ENCODE data around the gene IL32.

IL32 gene

GRCh38 chr16:3035972-3036725 is 29.3 kb upstream of the IL32 start:
- H3K18ac ChIP-seq (ENCODE audit: low read depth in 1 of 2, low read length in 2 of 2): no peak overlapping the region
- 6% methylated on average over 31 of the region's 40 CpGs for WGBS

GRCh38 chr16:3036726-3037315 is 28.6 kb upstream of the IL32 start, which contains the start of gene BICDL2:
BICDL2 (minus strand) TSS chr16:3036944; CDS start chr16:3035496, 1,448 bp downstream.
- Histone ChIP-seq H3K4me1 (ENCODE audit: control insufficient read depth, insufficient read depth, low read depth, low read length) (peaks cover 4% of the 10 kb centered on the region), H3K18ac (ENCODE audit: low read depth in 1 of 2, low read length in 2 of 2) (no peak within 1 kb of the TSS), H3K27me3 (ENCODE audit: control insufficient read depth in 1 of 2, insufficient read depth in 1 of 2, low read length in 2 of 2) (peaks cover 74 to 80% of the 10 kb centered on the region in 2 experiments), H3K4me2 (ENCODE audit: low read length, poor library complexity, severe bottlenecking) (no peak within 1 kb of the TSS), H3K79me1 (replicated peaks; ENCODE audit: low read length, poor library complexity, severe bottlenecking) (no peaks in the 10 kb centered on the region), H2BK5ac (ENCODE audit: low read depth, low read length, poor library complexity, severe bottlenecking) (no peak within 1 kb of the TSS), H3K4ac (ENCODE audit: low read depth in 1 of 2, low read length in 2 of 2) (no peak within 1 kb of the TSS), H3K14ac (ENCODE audit: low read length in 2 of 2) (no peak within 1 kb of the TSS), H3K27ac (ENCODE audit: low read length, poor library complexity, severe bottlenecking) (no peak within 1 kb of the TSS), H4K91ac (ENCODE audit: low read length) (no peak within 1 kb of the TSS), H4K8ac (ENCODE audit: low read length) (no peak within 1 kb of the TSS), H2AK5ac (ENCODE audit: low read length, severe bottlenecking) (no peak within 1 kb of the TSS), H3K23ac (ENCODE audit: low read length in 2 of 2) (no peak within 1 kb of the TSS), H2BK120ac (ENCODE audit: low read depth, low read length) (no peak within 1 kb of the TSS), H3K9me3 (ENCODE audit: control insufficient read depth, low read length) (no peaks in the 10 kb centered on the region), H3K4me3 (ENCODE audit: insufficient read depth in 1 of 2, low read depth in 1 of 2, low read length in 2 of 2) (no peak within 1 kb of the TSS), H3K36me3 (ENCODE audit: control insufficient read depth in 1 of 2, insufficient read depth in 2 of 2, low read depth in 1 of 2, low read length in 2 of 2) (no peaks in the 10 kb centered on the region), H3K9ac (ENCODE audit: low read length) (no peak within 1 kb of the TSS), H2BK12ac (ENCODE audit: low read length in 2 of 2) (no peak within 1 kb of the TSS), H2BK15ac (ENCODE audit: low read depth, poor library complexity, severe bottlenecking) (no peak within 1 kb of the TSS), H2AFZ (ENCODE audit: low read depth, low read length) (no peak within 1 kb of the TSS)
- DNase-seq: no peak
- WGBS: 12% methylated on average over 44 of the region's 44 CpGs

More at GRCh38 chr16:3035972-3036725, 29.3 kb upstream of the IL32 start:
- Histone ChIP-seq H3K4me2 (ENCODE audit: low read length, poor library complexity, severe bottlenecking) (no peak overlapping the region), H2AFZ (ENCODE audit: low read depth, low read length) (no peak overlapping the region), H2BK120ac (ENCODE audit: low read depth, low read length) (no peak overlapping the region), H3K9me3 (ENCODE audit: control insufficient read depth, low read length) (no peaks in the 10 kb centered on the region), H3K27me3 (ENCODE audit: control insufficient read depth in 1 of 2, insufficient read depth in 1 of 2, low read length in 2 of 2) (peaks cover 71 to 81% of the 10 kb centered on the region in 2 experiments), H3K79me1 (replicated peaks; ENCODE audit: low read length, poor library complexity, severe bottlenecking) (no peaks in the 10 kb centered on the region), H3K27ac (ENCODE audit: low read length, poor library complexity, severe bottlenecking) (no peak overlapping the region), H4K91ac (ENCODE audit: low read length) (no peak overlapping the region), H3K14ac (ENCODE audit: low read length in 2 of 2) (no peak overlapping the region), H3K4me3 (ENCODE audit: insufficient read depth in 1 of 2, low read depth in 1 of 2, low read length in 2 of 2) (no peak overlapping the region), H3K4ac (ENCODE audit: low read depth in 1 of 2, low read length in 2 of 2) (no peak overlapping the region), H2AK5ac (ENCODE audit: low read length, severe bottlenecking) (no peak overlapping the region), H3K23ac (ENCODE audit: low read length in 2 of 2) (no peak overlapping the region), H2BK15ac (ENCODE audit: low read depth, poor library complexity, severe bottlenecking) (no peak overlapping the region), H3K36me3 (ENCODE audit: control insufficient read depth in 1 of 2, insufficient read depth in 2 of 2, low read depth in 1 of 2, low read length in 2 of 2) (no peaks in the 10 kb centered on the region), H4K8ac (ENCODE audit: low read length) (no peak overlapping the region), H2BK12ac (ENCODE audit: low read length in 2 of 2) (no peak overlapping the region), H2BK5ac (ENCODE audit: low read depth, low read length, poor library complexity, severe bottlenecking) (no peak overlapping the region), H3K4me1 (ENCODE audit: control insufficient read depth, insufficient read depth, low read depth, low read length) (peaks cover 4% of the 10 kb centered on the region), H3K9ac (ENCODE audit: low read length) (no peak overlapping the region)
- DNase-seq: no peak

GRCh38 chr16:3038256-3038655 is 27.2 kb upstream of the IL32 start:
- Histone ChIP-seq H4K8ac (ENCODE audit: low read length) (no peak overlapping the region), H3K23ac (ENCODE audit: low read length in 2 of 2) (no peak overlapping the region), H4K91ac (ENCODE audit: low read length) (no peak overlapping the region), H2BK120ac (ENCODE audit: low read depth, low read length) (no peak overlapping the region), H3K4me1 (ENCODE audit: control insufficient read depth, insufficient read depth, low read depth, low read length) (peaks cover 4% of the 10 kb centered on the region), H3K18ac (ENCODE audit: low read depth in 1 of 2, low read length in 2 of 2) (no peak overlapping the region), H3K4ac (ENCODE audit: low read depth in 1 of 2, low read length in 2 of 2) (no peak overlapping the region), H3K4me2 (ENCODE audit: low read length, poor library complexity, severe bottlenecking) (no peak overlapping the region), H2AK5ac (ENCODE audit: low read length, severe bottlenecking) (no peak overlapping the region), H3K14ac (ENCODE audit: low read length in 2 of 2) (no peak overlapping the region), H3K79me1 (replicated peaks; ENCODE audit: low read length, poor library complexity, severe bottlenecking) (no peaks in the 10 kb centered on the region), H3K9me3 (ENCODE audit: control insufficient read depth, low read length) (no peaks in the 10 kb centered on the region), H3K36me3 (ENCODE audit: control insufficient read depth in 1 of 2, insufficient read depth in 2 of 2, low read depth in 1 of 2, low read length in 2 of 2) (no peaks in the 10 kb centered on the region), H2BK15ac (ENCODE audit: low read depth, poor library complexity, severe bottlenecking) (no peak overlapping the region), H2BK12ac (ENCODE audit: low read length in 2 of 2) (no peak overlapping the region), H2AFZ (ENCODE audit: low read depth, low read length) (no peak overlapping the region), H3K27me3 (ENCODE audit: control insufficient read depth in 1 of 2, insufficient read depth in 1 of 2, low read length in 2 of 2) (peaks cover 65 to 67% of the 10 kb centered on the region in 2 experiments), H3K4me3 (ENCODE audit: insufficient read depth in 1 of 2, low read depth in 1 of 2, low read length in 2 of 2) (no peak overlapping the region), H2BK5ac (ENCODE audit: low read depth, low read length, poor library complexity, severe bottlenecking) (no peak overlapping the region), H3K27ac (ENCODE audit: low read length, poor library complexity, severe bottlenecking) (no peak overlapping the region), H3K9ac (ENCODE audit: low read length) (no peak overlapping the region)
- DNase-seq: no peak
- WGBS: 50% methylated on average over 11 of the region's 11 CpGs

- no peak overlapping the region for H2AFZ ChIP-seq (ENCODE audit: low read depth, low read length)
- H2BK5ac ChIP-seq (ENCODE audit: low read depth, low read length, poor library complexity, severe bottlenecking): no peak overlapping the region
- H4K91ac ChIP-seq (ENCODE audit: low read length): no peak overlapping the region
- H3K36me3 ChIP-seq (ENCODE audit: control insufficient read depth in 1 of 2, insufficient read depth in 2 of 2, low read depth in 1 of 2, low read length in 2 of 2): no peaks in the 10 kb centered on the region
- no peak overlapping the region for H3K27ac ChIP-seq (ENCODE audit: low read length, poor library complexity, severe bottlenecking)
- H3K4me3 ChIP-seq (ENCODE audit: insufficient read depth in 1 of 2, low read depth in 1 of 2, low read length in 2 of 2): no peak overlapping the region
- no peak overlapping the region for H2AK5ac ChIP-seq (ENCODE audit: low read length, severe bottlenecking)
- H3K9me3 ChIP-seq (ENCODE audit: control insufficient read depth, low read length): no peaks in the 10 kb centered on the region
- H3K18ac ChIP-seq (ENCODE audit: low read depth in 1 of 2, low read length in 2 of 2): no peak overlapping the region
- H3K4ac ChIP-seq (ENCODE audit: low read depth in 1 of 2, low read length in 2 of 2): no peak overlapping the region
- H3K4me1 ChIP-seq (ENCODE audit: control insufficient read depth, insufficient read depth, low read depth, low read length): peaks cover 4% of the 10 kb centered on the region
- no peak overlapping the region for H2BK12ac ChIP-seq (ENCODE audit: low read length in 2 of 2)
- no peak overlapping the region for H4K8ac ChIP-seq (ENCODE audit: low read length)
- no peaks in the 10 kb centered on the region for H3K79me1 ChIP-seq (replicated peaks; ENCODE audit: low read length, poor library complexity, severe bottlenecking)
- DNase-seq: no peak
- peaks cover 65 to 67% of the 10 kb centered on the region in 2 experiments for H3K27me3 ChIP-seq (ENCODE audit: control insufficient read depth in 1 of 2, insufficient read depth in 1 of 2, low read length in 2 of 2)
- 89% methylated on average over 5 of the region's 5 CpGs for WGBS
- H2BK15ac ChIP-seq (ENCODE audit: low read depth, poor library complexity, severe bottlenecking): no peak overlapping the region
- H2BK120ac ChIP-seq (ENCODE audit: low read depth, low read length): no peak overlapping the region
- no peak overlapping the region for H3K23ac ChIP-seq (ENCODE audit: low read length in 2 of 2)
- H3K9ac ChIP-seq (ENCODE audit: low read length): no peak overlapping the region
- no peak overlapping the region for H3K14ac ChIP-seq (ENCODE audit: low read length in 2 of 2)
- no peak overlapping the region for H3K4me2 ChIP-seq (ENCODE audit: low read length, poor library complexity, severe bottlenecking)
Observed at GRCh38 chr16:3038896-3039295, 26.5 kb upstream of the IL32 start.
